Ammon's horn (tissue), 1 donor: ENCODE results near the gene PACSIN2.
"Not testable (repeated sequence)": the region's sequence is repeated elsewhere in the genome, so short reads cannot be mapped to it uniquely, and the experiment has no call there.

Source experiments
- DNase-seq: peaks from one replicate; pipeline ENCODE4 v3.0.0-alpha.2; 2016; ENCODE audit warnings: low spot score

Gene PACSIN2

GRCh38 chr22:42945027-42945426 lies 69.9 kb downstream of the PACSIN2 start:
- DNase-seq: no peak

- DNase-seq: no peak
These were observed 70.5 kb downstream of the PACSIN2 start for GRCh38 chr22:42944409-42944808.

GRCh38 chr22:42943981-42944380 lies 71.0 kb downstream of the PACSIN2 start:
- DNase-seq: no peak

- DNase-seq: no peak
These were observed 72.6 kb downstream of the PACSIN2 start for GRCh38 chr22:42942351-42942750.

GRCh38 chr22:42939941-42940653 lies 74.9 kb downstream of the PACSIN2 start:
- no peak for DNase-seq

GRCh38 chr22:42939451-42939881 lies 75.5 kb downstream of the PACSIN2 start:
- no peak for DNase-seq

GRCh38 chr22:42938976-42939375 lies 76.0 kb downstream of the PACSIN2 start:
- no peak for DNase-seq

GRCh38 chr22:42938449-42938848 lies 76.5 kb downstream of the PACSIN2 start:
- DNase-seq: no peak

- DNase-seq: peak; percentile 47
These were observed 77.6 kb downstream of the PACSIN2 start for GRCh38 chr22:42937164-42937843.

- DNase-seq: not testable (repeated sequence)
These were observed 78.3 kb downstream of the PACSIN2 start for GRCh38 chr22:42936680-42937079.

- DNase-seq: no peak
These were observed 80.6 kb downstream of the PACSIN2 start for GRCh38 chr22:42934338-42934737.

GRCh38 chr22:42933485-42934091 lies 81.4 kb downstream of the PACSIN2 start:
- peak; percentile 32 for DNase-seq

- DNase-seq: no peak
These were observed 82.0 kb downstream of the PACSIN2 start for GRCh38 chr22:42932857-42933484.

- DNase-seq: no peak
These were observed 82.8 kb downstream of the PACSIN2 start for GRCh38 chr22:42932197-42932519.

- DNase-seq: no peak
These were observed 83.3 kb downstream of the PACSIN2 start for GRCh38 chr22:42931421-42932196.

- DNase-seq: no peak
These were observed 84.0 kb downstream of the PACSIN2 start for GRCh38 chr22:42930810-42931420.

- no peak for DNase-seq
These were observed 85.2 kb downstream of the PACSIN2 start for GRCh38 chr22:42929838-42930155.

- peak; percentile 73 for DNase-seq
These were observed 85.7 kb downstream of the PACSIN2 start for GRCh38 chr22:42928969-42929837.

- no peak for DNase-seq
These were observed 87.0 kb downstream of the PACSIN2 start for GRCh38 chr22:42927966-42928365.

- no peak for DNase-seq
These were observed 88.2 kb downstream of the PACSIN2 start for GRCh38 chr22:42926768-42927167.

GRCh38 chr22:42926104-42926503 lies 88.8 kb downstream of the PACSIN2 start:
- DNase-seq: no peak
